Activated CD4-positive, alpha-beta T cell treated with anti-CD3 and anti-CD28 coated beads, Interleukin-2, amount 50 U/mL, for 4 hours (primary cell): ENCODE results near the gene MAN1A1.
"Not testable (repeated sequence)": the region's sequence is repeated elsewhere in the genome, so short reads cannot be mapped to it uniquely, and the experiment has no call there.

Source experiments
- DNase-seq, 2 experiments: peaks; one replicate each; pipeline ENCODE4 v3.0.0-alpha.2; 2020

Gene MAN1A1

DNA sequence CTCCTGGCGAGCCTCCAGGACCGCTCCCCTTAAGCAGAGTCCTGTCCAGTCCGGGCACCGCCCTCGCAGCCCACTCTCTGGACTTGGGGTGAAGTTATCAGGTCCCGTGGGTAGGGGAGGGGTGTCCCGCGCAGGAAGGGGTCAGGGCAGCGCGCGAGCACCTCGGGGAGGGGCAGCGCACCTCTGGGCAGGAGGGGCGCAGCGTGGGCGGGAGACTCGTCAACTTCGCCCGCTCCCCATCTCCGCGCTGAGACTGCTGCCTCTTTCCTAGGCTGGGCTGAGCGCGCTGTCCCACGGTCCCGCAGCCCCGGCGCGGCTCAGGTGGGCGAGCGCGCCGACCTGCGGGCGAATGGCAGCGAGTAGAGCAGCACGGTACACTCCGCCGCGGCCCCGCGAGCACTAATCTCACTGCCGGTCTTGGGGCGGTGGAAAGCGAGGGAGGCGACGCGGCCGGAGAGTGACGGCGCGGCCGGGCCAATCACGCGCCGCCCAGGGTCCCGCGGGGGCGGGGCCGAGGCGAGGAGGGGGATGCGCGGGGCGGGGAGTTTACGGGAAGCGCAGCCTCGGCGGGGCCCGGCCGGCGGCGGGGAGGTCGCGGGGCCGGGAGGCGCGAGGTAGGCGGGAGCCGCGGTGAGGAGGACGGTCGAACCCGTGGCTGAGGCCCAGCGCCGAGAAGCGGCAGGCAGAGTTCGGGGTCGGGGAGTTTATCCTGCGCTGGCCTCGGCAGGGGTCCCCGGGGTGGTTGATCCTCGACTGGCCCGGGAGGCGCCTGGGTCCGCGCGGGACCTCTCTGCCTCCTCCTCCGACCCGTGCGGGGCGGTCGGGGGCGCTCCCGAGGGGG is at the start of gene MAN1A1:
Gene MAN1A1, minus strand, starts transcription at position 401 of the 841 bp plus-strand sequence. CDS start 696 bp downstream, outside the sequence.
- peak; percentile 82 to 84 for DNase-seq

DNA sequence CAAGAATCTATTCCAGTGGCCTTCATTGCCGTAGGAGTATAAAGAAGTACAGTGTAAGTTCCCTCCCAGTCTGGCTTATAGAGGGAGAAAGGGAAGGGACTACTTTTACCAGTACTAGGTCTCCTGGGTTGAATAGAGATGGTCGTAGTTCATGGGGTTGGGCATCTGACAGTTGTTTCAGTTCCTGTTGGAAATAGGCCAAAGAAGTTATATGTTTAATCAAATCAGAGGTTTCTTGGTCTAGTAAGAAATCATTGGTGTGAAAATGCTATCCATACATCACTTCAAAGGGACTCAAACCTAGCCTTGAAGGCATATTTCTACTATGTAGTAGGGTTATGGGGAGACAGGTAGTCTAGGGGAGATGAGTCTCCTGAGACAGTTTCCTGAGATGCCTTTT is 45.6 kb upstream of the MAN1A1 start:
- no peak for DNase-seq

DNA sequence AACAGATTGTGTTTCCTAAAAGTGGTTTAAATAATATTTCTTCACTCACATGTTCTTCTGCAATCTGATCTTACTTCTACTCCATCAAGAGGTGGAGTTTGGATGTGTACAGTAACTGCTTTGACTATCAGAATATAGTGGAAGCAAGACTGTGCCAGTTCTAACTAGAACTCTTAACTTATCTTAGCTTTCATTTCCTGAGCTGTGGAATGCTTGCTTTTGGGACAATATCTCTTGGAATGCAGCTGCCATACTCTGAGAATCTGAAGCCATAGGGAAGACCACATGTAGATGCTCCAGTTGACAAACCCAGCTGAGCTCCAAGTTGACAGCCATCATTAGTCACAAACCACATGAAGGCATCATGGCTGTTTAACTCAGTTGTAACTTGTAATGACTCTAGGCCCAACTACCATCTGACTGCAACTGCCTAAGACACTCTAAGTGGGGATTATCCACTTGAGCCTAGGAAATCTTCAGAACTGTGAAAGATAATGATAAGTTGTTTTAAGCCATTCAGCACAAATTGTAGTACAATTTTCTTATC is 40.8 kb upstream of the MAN1A1 start:
- no peak for DNase-seq

DNA sequence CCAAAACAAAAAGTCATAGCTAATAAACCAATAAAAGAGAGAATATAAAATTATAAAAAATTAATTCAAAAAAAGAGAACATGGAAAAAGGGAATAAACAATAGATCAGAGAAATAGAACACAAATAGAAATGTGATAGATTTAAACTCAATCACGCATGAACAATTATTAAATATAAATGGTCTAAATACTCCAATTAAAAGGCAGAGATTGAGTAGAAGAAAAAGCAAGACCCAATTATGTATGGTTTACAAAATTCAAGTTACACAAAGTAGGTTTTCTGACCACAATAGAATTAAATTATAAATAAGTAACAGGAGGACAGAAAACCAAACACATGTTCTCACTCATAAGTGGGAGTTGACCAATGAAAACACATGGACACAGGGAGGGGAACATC is 36.4 kb upstream of the MAN1A1 start:
- no peak for DNase-seq

DNA sequence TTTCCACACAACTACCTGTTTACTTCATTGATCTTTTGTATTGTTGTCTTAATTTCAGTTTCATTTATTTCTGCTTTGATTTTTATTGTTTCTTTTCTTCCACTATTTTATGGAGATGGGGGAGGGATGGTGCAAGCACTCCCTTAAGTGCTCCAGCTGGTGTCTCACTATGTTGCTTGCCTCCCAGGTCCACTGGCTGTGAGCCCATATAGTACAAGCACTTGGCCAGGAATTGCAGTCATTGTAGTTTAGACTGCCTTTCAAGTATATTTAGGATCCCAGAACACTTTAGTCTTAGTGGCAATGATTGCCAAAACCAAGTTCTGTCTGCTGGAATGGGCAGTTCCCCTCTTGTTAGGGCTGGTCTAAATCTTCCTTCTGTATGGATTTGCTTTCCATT is 34.9 kb upstream of the MAN1A1 start:
- no peak for DNase-seq

DNA sequence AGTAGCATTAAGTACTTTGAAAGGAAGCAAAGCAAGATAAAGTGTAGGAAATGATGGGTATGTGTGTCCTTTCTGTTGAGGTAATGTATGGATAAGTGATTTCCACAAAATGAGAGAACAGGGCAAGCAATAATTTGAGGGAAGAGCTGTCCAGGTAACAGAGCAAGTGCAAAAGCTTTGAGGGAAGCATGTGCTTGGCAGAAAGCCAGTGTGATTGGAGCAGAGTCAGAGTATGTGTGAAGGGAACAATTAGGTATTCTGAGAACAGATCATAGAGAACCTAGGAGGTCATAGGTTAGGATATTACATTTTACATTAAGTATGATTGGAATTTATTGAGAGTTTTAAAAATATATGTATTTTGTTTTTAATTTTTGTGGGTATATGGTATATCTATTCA is 30.2 kb upstream of the MAN1A1 start:
- DNase-seq: no peak

DNA sequence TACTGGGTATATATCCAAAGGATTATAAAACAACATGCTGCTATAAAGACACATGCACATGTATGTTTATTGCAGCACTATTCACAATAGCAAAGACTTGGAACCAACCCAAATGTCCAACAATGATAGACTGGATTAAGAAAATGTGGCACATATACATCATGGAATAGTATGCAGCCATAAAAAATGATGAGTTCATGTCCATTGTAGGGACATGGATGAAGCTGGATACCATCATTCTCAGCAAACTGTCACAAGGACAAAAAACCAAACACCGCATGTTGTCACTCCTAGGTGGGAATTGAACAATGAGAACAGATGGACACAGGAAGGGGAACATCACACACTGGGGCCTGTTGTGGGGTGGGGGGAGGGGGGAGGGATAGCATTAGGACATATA is 27.5 kb upstream of the MAN1A1 start:
- DNase-seq: not testable (repeated sequence)

DNA sequence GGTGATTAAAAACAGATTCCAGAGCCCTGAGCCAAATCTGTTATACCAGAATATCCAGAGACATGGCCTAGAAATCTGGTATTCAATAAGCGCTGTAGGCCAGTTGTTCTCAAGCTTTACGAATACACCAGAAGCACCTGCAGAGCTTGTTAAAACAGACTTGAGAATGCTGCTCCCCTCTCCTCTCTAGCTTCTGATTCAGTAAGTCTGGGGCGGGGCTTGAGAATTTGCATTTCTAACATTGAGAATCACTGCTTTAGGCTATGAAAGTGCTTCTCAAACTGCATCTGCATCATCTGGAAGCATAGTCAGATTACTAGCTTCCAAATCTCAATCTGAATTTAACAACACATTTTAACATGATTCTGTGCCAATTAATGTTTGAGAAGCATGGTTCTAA is 20.5 kb upstream of the MAN1A1 start:
- DNase-seq: no peak

DNA sequence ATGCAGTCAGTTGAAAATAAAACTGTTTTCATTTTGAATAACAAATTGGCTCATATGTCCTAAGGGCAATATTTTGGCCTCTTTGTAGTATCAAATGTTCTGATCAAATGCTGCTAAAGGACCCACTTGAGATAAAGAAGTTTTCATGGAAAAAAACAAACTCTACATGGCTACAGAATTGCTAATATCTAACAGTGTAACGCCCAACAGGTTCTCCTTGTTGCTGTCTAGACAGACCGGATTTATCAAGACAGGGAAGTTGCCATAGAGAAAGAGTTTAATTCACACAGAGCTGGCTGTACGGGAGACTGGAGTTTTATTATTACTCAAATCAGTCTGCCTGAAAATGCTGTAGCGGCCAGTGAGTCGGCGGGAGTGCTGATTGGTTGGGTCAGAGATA is 19.4 kb upstream of the MAN1A1 start:
- DNase-seq: no peak

DNA sequence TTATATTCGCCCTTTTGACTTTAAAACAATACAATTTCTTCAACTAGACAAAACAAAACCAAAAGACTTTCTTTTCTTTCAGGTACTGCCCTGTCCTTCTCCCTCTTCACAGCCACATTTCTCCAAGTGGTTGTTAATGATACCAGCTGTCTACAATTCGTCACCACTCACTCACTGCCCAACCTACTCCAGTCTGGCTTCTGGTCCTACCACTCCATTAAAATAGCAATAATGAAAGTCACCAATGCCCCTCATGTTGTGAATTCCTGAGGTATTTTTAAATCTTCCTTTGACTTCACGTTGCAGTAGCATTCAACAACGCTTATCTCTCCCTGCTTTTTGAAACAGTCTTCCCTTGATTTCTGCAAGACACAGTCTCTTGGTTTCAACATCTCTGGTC is 11.6 kb upstream of the MAN1A1 start:
- DNase-seq: no peak

DNA sequence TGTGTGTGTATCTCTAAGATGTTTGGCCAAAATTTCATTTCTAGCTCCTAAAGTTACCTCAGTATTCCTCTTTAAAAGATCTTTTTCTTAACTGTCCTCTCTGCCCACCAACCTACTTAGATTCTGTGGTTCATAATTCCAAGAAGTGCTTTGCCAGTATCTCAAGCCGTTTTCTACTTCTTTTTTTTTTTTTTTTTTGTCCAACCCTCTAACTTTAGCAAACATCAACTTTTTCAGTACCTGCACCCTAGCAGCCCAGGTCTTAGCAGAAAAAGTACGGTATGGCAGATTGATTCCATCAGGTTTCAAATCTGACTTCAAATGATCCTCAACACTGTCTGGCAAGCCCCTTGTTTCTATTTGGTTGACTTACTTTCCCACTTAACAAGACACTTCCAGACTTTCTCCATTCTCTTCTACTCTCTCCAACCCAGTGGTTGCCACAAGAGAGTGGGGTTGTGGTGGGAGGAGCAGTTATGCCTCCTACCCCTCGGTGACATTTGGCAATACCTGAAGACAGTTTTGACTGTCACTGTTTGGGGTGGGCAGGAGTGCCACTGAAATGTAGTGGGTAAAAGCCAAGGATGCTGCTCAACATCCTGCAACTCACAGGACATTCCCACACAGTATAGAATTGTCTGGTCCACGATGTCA is 10.8 kb upstream of the MAN1A1 start:
- DNase-seq: no peak

DNA sequence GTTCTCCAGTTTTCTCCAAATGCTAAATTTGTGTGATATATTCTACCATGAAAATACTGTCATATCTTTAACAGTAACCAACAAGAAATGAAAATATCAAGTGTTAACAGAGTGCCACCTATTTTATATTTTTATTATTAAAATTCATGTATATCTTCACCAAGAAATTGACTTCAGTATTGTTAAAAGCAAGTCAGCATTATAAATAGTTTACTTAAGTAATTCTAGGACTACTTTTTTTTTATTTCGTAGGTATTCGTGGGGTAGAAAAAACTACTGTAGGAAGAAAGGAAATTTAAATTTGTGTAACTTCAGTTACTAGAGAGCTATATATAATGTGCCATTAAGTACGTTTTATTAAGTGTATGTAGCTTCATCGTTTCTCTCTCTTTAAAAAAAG is 6.3 kb upstream of the MAN1A1 start:
- DNase-seq: no peak

DNA sequence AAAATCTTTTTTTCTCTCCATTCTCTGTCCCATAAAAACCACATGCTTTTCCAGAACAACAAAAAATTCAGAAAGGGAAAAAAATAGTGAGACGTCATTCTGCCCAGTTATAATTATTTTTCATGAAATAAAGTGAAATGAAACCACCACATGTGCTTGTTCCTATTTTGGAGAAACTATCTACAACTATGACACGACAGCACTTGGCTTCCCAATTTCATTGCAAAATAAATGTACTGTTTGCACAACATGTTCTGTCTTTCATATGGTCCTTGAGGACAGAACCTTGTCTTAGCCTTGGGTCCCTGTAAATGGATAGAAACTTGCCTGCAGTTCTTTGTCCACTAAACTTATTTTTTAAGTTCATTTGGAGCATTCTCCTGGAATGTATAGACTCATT is 5.6 kb upstream of the MAN1A1 start:
- DNase-seq: no peak

DNA sequence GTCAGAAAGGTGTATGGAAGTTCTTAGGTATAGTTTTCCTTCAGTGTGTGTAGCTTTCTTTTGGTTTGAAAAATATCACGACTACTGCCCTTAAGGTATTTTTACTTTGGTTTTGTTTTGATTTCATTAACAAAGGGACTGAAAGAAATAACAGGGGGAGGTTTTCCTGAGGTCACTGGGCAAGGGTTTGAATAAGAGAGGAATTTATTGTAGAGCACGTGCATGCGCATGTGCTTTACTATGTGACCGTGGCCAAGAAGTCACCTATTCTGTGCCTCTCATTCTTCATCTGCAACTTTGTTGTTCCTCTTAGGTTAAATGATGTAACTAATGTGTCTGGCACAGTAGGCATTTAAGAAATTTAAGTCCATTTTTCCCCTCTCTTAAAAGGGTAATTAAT is 4.1 kb upstream of the MAN1A1 start:
- DNase-seq: no peak

DNA sequence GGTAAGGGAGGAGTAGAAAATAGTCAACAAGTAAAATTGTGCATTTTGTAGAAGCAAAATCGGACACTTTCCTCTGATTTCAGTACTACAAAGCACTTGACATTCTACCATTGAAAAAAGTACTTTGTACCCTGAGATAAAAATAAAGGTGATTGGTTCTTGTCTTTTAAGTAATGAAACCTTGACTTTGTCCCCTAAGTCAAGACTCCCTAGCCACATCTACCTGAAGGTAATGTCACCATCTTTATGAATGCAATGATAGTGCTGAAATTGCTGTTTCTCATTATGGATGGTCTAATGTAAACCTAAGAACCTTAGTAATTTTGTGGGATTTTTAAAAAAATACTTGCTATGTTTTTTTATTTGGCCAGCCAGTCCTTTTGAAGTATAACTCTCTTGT is 2.4 kb upstream of the MAN1A1 start:
- DNase-seq: no peak

DNA sequence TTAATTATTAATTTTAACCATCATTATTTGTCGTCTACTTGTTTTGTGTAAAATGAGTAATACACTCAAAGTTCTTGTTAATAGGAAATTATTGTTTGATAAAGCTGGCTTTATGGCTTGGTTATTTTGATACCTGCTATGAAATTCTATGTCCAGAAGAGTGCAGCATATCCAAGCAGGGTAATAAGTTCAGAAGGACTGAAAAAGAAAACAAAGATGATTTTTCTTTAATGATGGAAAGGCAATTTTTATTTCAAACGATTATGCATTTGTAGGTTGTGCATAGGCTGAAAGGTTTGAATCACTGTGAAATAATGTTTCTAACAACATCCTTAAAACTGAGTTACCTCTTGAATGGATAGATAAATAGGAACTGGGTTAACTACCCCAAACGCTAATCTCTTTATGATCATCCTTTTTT is 1.4 kb upstream of the MAN1A1 start:
- no peak for DNase-seq

DNA sequence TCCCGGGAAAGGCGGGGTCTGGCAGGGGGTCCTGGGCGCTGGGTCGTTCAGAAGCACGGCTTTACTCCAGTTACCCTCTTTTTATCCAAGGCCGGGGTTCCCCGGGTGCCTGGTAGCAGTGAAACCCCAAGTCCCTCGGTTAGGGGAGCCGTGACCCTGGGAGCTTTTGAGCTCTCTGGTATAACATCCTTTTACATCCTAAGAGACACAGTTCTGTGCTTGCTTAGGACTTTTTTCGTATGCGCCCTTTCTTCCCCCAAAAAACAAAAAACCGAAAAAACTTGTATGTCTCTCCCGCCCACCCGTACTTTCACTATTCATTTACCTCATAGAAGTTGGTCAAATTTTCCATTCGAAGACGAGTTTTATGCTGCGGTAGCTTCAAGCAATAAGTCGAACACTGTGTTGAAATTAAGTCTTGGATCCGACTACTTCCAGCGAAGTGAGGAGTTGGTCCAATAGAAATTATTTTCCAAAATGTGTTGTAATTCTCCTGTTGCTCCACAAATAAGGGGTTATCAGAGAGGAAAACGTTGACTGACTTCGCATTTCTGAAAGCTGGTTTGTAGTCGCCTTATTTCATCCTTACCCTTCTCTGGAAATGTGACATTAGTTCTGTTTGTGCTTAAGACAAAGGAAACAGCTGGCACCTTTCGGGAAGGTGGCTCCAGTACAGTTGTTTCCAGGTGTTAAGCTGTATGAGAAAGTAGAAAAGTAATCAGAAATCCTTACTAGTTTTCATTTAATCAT is 816 bp upstream of the MAN1A1 start:
- DNase-seq: peak in 1 of 2 experiments; percentile 18

DNA sequence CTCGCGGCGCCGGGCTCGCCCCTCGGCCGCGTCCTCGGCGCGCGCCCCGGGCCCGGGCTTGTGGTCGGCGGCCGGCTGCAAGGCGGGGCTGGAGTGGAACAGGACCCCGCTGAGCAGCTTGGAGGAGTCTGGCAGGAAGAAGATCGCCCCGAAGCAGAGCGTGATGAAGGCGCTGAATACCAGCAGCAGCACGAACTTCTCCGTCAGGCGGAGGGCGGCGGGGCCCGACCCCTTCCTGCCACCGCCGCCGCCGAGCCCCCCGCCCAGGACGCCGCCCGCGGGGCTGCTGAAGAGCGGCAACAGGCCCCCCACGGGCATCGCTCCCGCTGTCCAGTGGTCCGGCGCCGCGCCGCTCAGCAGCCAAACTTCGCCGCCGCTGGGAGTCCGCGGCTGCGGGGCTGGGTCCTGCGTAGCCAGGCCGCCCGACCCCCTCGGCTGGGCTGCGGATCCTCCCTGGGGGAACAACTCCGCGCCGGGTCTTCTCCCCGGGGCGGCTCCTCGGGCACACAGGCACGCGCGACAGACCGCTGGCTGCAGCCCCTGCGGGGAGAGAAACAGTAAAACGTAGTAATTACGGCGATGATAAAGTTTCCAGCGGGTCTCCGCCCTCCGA is 707 bp downstream of the MAN1A1 start:
- peak; percentile 18 to 21 for DNase-seq

DNA sequence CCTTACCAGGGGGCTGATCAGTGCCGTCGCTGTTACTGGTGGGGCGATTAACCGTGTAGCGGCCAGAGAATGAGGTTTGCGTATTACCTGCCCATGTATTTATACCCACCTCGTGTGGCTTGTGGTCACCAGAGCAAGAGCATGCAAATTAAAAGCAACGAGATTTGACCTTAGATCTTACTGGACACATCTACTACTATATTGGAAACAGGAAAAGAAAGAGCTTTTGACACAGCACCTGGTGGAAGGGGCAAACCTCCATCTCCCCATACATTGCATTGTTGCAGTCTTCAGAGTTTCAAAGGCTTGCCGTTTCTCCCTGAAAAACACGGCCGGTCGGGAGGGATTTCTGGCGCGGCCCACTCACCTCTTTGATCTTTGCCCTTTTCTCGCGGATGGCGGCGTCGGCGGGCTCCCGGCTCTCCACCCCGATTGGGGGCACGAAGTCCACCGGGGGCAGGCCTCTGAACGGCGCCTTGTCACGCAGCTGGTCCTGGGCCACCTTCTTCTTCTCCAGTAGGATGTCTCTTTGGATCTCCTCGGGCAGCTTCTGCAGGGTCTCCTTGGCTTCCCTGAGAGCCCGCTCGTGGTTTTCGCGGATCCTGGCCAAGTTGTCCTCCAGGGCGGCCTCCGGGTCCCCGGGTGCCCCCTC is 1.3 kb downstream of the MAN1A1 start:
- peak in 1 of 2 experiments; percentile 12 for DNase-seq

DNA sequence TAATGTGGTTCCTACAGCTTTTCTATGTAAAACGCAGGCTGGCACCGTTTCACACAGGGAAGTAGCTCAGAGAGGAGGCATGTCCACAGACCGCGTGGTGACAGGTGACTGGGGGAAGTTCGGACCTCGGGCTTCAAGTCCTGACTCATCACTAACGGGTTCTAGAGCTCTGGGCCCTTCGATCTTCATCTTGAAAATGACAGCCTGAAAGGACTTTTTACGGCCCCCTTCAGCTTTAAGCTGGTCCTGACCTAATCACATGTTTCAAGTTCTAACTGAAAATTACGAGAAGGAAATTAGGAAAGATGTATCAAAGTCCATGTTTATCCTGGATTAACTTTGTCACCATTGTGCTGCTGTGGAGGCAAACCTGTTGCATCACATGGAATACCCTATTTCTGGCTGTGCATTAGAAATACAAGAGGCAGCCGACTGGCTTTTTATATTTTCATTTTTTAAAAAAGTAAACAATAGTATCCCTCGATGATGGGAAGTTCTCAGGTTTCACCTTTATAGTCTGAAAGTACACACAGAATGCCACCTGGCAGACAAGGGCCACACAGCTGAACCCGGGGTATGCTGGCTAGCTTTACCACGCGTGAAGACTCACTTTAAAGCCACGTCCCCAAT is 2.0 kb downstream of the MAN1A1 start:
- DNase-seq: no peak

DNA sequence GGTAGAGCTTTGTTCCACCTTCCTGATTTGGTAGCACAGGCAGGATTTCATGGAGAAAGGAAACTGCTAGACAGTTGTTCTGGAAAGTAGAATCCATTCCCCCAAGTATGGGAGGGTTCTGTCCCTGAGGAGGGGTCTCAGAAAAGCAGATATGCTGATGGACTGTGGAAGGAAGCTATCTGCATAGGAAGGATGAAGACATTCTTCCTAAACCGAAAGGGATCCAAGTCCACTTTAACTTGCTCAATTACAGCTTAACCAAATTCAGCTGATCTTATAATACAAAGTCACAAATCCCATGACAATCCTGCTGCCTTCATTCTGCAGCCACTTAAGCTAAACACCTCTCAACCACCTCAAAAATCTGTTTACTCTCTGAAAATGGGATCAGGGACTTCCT is 2.6 kb downstream of the MAN1A1 start:
- no peak for DNase-seq

DNA sequence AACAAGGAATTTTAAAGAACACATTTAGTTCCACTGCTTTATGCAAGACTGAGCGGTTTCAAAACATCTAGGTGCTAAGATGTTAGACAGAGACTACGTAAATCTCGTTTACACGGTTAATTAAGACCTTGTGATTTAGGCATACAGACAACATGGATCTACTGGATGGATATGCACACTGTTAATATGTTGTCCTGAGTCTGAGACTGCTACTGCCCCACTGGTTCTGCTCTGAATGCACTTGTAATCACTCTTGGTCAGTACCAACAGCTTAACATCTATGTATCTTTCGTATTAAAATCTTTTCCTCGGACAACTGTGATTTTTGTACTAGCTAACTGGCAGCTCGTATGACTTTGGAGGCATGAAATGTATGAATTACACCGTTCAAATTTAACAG is 3.1 kb downstream of the MAN1A1 start:
- DNase-seq: no peak
